ENCODE results near the gene ABCD1.

DNA sequence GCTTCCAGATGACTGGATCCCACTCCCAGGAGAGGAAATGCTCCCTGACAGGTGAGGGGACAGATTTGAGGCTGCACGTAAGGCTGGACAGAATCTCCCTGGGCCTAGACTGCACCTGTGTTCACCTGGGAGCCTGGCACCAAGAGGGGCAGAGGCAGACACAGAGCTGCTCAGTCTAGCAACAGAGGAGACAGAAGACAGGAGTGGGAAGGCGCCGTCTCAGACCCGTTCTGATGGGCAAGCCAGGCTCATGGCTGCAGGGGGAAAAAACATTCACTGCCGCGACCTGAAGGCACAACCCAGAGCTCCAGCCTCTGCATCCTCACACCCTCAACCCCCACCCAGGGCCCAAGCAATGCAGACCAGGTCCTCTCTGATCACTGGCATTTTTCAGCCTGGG lies 17.2 kb upstream of the ABCD1 start:
- no peak for TF ChIP-seq CTCF (IDR thresholded peaks at IDR 0.05)
- TF ChIP-seq EZH2phosphoT487 (IDR thresholded peaks at IDR 0.05), result no peak

Measured in neural progenitor cell (in vitro differentiated cells).